Glutamatergic neuron (in vitro differentiated cells): ENCODE measurements around the gene DUSP9. TPM values are rescaled to one million over a fixed set of nuclear protein-coding genes. Genes with fewer than 3 reads are reported as not detected.
"Not testable (repeated sequence)": the region's sequence is repeated elsewhere in the genome, so short reads cannot be mapped to it uniquely, and the experiment has no call there.

Source experiments
- DNase-seq: peaks from one replicate; pipeline ENCODE4 v3.0.0; 2022
- H3K27ac Mint-ChIP-seq: one replicate; pipeline ENCODE4 v1.8.0; 2020; ENCODE audit warnings: mild to moderate bottlenecking, mixed read lengths, inconsistent platforms; ENCODE audit not compliant: unreplicated experiment
- H3K27me3 Mint-ChIP-seq: one replicate; pipeline ENCODE4 v1.8.0; 2020; ENCODE audit warnings: mild to moderate bottlenecking, moderate library complexity, mixed read lengths, inconsistent platforms; ENCODE audit not compliant: unreplicated experiment
- H3K36me3 Mint-ChIP-seq: one replicate; pipeline ENCODE4 v1.8.0; 2020; ENCODE audit warnings: mild to moderate bottlenecking, mixed read lengths, inconsistent platforms; ENCODE audit not compliant: unreplicated experiment
- H3K4me1 Mint-ChIP-seq: one replicate; pipeline ENCODE4 v1.8.0; 2020; ENCODE audit warnings: mild to moderate bottlenecking, low read depth, mixed read lengths, inconsistent platforms; ENCODE audit not compliant: unreplicated experiment
- H3K4me3 Mint-ChIP-seq: one replicate; pipeline ENCODE4 v1.8.0; 2020; ENCODE audit warnings: mild to moderate bottlenecking, mixed read lengths, inconsistent platforms; ENCODE audit not compliant: unreplicated experiment
- H3K9me3 Mint-ChIP-seq: one replicate; pipeline ENCODE4 v1.8.0; 2020; ENCODE audit warnings: mild to moderate bottlenecking, moderate library complexity, mixed read lengths, inconsistent platforms; ENCODE audit not compliant: unreplicated experiment
- CTCF ChIP-seq: fragments of 200-600 bp; sonication (generic); IDR thresholded peaks from one replicate; pipeline ENCODE4 v1.5.0; 2021; ENCODE audit not compliant: partially characterized antibody, unreplicated experiment
- total RNA-seq: library from RNA; stranded (reverse); fragmentation: NEBNext Ultra II Directional; extraction: Animal tissue kit (Norgen Biotek cat#: 25700); gene quantifications from one replicate; pipeline ENCODE4 v1.2.1, GENCODE V29; 2021; ENCODE audit not compliant: unreplicated experiment

DUSP9 gene
- total RNA-seq, 1 donor from 2014 or later: 0.61 TPM

- Mint-ChIP-seq H3K27ac (no peak overlapping the region), H3K4me3 (peak overlapping the region; percentile 60), H3K27me3 (peaks cover 4% of the 10 kb centered on the region), H3K9me3 (peaks cover 2% of the 10 kb centered on the region), H3K4me1 (peaks cover 1% of the 10 kb centered on the region), H3K36me3 (no peaks in the 10 kb centered on the region)
- TF ChIP-seq CTCF: no peak
- no peak for DNase-seq
These were observed 27.3 kb downstream of the DUSP9 start for GRCh38 chrX:153674219-153674851.

GRCh38 chrX:153681175-153681574 lies 34.2 kb downstream of the DUSP9 start:
- no peaks in the 10 kb centered on the region for H3K4me1 Mint-ChIP-seq
- H3K9me3 Mint-ChIP-seq: no peaks in the 10 kb centered on the region
- H3K4me3 Mint-ChIP-seq: no peak overlapping the region
- no peak for DNase-seq
- H3K36me3 Mint-ChIP-seq: no peaks in the 10 kb centered on the region
- H3K27ac Mint-ChIP-seq: no peak overlapping the region
- no peaks in the 10 kb centered on the region for H3K27me3 Mint-ChIP-seq
- no peak for TF ChIP-seq CTCF

GRCh38 chrX:153683486-153683885 lies 36.5 kb downstream of the DUSP9 start:
- not testable (repeated sequence) for H3K36me3 Mint-ChIP-seq, H3K27me3 Mint-ChIP-seq, H3K4me3 Mint-ChIP-seq, H3K27ac Mint-ChIP-seq, H3K4me1 Mint-ChIP-seq, H3K9me3 Mint-ChIP-seq, DNase-seq

- Mint-ChIP-seq H3K4me3 (no peak overlapping the region), H3K4me1 (peaks cover 2% of the 10 kb centered on the region), H3K27me3 (no peaks in the 10 kb centered on the region), H3K27ac (no peak overlapping the region), H3K36me3 (no peaks in the 10 kb centered on the region), H3K9me3 (no peaks in the 10 kb centered on the region)
- TF ChIP-seq CTCF: no peak
- no peak for DNase-seq
These were observed 37.6 kb downstream of the DUSP9 start for GRCh38 chrX:153684467-153685155.

- Mint-ChIP-seq H3K9me3 (no peaks in the 10 kb centered on the region), H3K27me3 (no peaks in the 10 kb centered on the region), H3K4me1 (peaks cover 2% of the 10 kb centered on the region), H3K27ac (no peak overlapping the region), H3K36me3 (no peaks in the 10 kb centered on the region), H3K4me3 (no peak overlapping the region)
- DNase-seq: no peak
- no peak for TF ChIP-seq CTCF
These were observed 38.1 kb downstream of the DUSP9 start for GRCh38 chrX:153685156-153685536.
